NCI-H2227 (cell line): ENCODE results near the gene BRD3OS.
"Not testable (repeated sequence)": the region's sequence is repeated elsewhere in the genome, so short reads cannot be mapped to it uniquely, and the experiment has no call there.

Experiments
- DNase-seq: peaks from one replicate; lab custom pipeline; 2025; ENCODE audit not compliant: unreplicated experiment; lab: John Stamatoyannopoulos, UW

Gene BRD3OS

DNA sequence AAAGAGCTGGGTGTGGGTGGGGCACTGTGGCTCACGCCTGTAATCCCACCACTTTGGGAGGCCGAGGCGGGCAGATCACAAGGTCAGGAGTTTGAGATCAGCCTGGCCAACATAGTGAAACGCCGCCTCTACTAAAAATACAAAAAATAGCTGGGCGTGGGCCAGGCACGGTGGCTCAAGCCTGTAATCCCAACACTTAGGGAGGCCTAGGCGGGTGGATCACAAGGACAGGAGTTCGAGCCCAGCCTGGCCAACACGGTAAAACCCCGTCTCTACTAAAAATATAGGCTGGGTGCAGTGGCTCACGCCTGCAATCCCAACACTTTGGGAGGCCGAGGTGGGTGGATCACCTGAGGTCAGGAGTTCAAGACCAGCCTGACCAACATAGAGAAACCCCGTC, 36.5 kb upstream of the BRD3OS start:
- DNase-seq, result not testable (repeated sequence)

DNA sequence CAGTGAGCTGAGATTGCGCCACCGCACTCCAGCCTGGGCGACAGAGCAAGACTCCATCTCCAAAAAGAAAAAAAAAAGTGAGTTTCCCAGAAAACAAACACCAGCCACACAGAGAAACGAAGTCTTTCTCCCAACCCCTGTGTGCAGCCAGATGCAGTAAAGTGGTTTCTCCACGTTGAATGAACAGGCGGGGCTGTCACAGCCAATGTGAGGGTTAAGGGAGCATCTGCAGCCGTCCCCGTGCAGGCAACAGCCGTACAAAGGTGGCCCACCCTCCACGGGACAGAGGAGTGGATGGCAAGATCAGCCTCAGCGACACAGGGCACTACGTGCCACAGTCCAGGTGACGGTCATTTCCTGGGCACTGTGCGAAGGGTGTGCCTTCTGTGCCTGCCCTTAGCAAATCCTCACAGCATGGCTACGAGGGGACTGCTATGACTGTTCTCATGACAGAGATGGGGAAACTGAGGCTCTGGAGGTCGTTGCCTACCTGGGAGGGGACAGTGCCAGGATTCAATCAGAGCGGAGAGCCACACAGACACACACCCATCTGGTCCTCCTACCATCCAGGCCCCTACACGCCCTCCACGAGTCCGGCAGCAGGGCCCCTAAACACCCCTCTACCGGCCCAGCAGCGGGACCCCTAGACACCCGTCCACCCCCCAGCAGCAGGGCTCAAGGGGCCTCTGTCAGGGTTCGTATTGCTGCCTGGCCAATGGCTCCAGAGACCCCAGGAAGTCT, 35.5 kb upstream of the BRD3OS start:
- DNase-seq, result no peak

DNA sequence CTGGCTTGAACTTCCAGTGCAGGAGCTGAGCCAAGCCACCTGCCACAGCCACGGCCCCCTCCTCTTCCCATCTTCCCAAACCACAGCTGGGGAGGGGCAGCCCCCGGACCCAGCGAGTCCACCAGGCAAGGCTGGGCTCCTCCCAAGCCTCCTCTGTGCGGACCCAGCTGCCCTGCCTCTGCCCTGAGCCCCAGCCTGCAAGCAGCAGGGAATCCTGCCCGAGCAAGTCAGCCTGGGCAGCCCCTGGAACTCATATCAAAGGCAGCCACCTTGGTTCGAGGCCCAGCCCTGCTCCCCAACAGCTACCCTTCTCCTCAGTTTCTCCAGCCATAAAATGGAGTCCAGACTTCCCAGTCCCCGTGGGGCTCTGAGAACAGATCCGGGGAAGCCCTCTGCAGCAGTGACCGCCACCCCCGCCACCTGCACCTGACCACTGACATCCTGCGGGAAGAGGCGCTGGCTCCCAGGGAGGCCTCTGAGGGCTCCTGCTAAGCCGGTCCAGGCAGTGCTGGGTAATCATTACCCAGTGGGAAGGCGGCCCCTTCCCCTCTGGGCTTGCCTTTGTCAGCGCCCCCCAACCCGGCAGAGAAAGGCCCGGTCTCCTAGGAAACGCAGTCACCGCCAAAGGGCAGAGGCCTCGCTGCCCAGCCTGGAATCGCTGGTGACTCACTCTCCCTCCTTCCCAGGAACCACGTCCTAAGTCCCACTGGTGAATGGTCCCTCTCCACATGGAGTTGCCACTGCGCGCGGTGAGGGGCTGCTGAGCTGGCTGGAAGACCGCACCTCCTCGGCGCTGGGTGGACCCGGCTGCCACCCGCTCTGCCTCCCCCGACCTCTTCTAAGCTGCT, 34.7 kb upstream of the BRD3OS start:
- DNase-seq, result peak; percentile 16

DNA sequence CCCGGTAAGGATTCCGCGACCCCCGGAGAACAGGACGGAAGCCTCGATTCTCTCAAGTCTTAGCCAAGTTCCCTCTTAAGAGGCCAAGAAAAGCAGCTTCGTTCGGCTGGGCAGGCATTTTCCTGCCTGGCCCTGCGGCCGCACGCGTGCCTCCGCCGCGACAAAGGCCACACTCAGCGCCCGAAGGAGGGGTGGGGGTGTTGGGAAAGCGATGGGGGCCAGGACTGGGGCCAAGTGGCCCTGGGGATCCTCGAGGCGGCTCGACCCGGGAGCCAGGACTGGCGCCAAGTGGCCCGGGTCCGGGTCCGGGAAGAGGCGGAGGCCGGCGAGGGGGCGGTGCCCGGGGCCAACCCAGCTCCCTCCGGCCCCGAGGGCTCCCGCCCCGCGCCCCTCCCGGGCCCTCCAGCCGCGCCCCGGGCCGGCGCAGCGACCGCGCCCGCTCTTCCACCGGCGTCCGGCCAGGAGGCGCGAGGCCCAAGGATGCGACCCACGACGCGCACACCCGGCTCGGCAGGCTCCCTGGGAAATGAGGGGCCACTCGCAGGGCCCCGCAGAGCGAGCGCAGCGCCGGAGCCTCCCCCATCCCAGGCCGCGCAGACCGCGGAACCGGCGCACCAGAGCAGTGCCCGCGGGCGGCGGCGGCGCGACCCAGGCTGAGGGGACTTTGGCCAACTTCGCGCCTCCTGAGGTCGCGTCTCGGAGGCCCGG, 33.9 kb upstream of the BRD3OS start:
- peak; percentile 26 for DNase-seq

DNA sequence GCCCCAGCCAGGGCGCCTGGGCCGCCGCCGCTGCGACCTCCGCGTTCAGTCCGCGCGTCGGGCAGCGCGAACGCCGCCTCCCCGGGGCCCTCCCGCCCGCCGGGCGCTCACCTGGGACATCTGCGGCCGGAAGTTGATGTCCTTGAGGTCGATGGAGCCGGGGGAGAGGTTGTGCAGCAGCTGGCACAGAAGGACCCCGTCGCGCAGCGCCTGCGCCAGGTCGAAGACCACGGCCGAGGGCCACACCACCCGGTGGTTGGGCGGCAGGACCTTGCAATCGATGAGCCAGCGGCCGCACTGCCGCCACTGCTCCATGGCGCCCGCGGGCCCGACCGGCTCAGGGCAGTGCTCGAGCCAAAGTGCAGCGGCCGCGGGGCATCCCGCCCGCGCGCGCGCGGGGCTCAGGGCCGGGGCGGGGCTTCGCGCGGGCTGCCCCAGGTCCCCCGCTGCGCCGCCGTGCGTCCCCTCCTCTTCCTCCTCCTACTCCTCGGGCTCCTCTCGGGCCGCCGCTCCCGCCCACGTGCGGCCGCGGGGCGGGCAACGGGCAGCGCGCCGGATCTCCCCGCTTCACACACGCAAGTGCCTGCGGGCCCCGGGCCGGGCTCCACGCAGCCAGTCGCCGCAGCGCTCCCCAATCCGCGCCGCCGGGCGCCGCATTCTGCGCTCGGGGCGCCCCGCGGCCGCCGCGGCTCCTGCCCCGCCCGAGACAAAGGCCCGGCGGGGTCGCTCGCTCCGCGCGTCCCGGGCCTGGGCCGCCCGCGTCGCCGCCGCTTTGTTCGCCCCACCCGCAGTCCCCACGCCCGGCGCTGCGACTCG, 33.1 kb upstream of the BRD3OS start, which contains the start of gene VAV2:
TSS of gene VAV2 (minus strand) at position 361 of the 816 bp plus-strand sequence. CDS start at position 315, 46 bp downstream.
- DNase-seq, result peak; percentile 54

DNA sequence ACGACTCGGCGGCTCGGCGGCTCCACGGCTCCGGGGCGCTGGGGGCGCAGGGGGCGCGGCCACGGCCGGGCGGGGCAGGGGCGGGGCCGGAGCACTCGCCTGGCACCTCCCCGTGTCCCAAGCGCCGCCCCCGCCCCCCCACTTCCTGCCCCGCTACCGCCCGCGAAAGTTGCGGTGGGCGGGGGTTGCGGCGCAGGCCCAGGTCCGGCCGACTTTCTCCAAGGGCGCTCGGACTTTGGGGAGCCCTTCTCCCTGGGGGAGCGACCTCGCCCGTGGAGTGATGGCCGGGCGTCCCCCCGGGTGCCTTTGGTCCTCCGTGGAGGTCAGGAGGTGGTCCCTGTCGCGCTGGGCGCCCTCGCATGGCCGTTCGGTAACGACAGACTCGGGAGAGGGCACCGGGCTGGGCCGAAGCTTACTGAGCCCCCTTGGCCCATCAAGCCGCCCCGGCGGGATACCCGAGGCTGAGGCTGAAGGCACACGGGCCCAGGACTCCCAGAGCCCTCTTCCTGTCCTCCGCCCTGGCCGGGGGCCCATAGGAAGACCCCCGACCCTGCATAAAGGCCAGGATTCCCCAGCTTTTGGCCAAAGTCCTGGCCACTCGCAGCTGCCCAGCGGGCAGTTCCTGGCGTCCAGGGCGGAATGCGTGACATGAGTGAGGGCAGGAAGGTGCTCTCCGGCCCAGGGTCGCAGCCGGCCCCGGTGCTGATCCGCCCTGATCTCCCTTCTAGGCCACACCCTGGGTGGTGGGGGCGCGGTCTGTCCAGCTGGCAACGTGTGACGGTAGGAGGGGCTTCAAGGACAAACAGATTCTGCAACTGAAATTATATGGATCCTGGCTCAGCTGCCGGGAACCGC, 32.3 kb upstream of the BRD3OS start:
- peak; percentile 75 for DNase-seq

DNA sequence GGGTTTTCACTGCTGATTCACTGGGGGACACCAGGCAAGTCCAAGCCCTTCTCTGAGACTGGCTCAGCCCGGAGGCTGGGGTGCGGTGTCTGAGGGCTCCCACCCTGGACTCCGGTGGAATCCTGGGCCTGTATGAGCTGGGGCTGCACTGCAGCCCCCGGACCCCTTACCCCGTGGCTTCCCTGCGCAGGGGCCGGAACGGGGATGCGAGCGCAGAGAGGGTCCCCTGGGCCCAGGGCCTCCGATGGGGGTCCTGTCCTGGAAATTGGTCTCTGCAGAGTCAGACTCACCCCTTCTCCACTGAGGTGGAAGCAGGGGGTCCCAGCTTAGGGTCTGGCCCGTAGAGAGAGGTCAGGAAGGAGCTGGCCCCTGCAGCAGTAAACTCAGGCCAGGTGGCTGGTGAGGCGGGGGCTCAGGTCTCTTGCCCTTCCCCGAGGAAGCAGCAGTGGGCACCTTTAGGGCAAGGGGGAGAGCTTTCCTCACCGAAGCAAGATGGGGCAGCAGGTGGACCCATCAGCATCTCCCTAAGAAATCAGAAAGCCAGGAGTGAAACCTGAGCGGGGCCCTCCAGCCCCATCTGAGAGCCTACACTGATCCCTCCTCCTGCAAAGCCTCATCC, 31.5 kb upstream of the BRD3OS start:
- no peak for DNase-seq

DNA sequence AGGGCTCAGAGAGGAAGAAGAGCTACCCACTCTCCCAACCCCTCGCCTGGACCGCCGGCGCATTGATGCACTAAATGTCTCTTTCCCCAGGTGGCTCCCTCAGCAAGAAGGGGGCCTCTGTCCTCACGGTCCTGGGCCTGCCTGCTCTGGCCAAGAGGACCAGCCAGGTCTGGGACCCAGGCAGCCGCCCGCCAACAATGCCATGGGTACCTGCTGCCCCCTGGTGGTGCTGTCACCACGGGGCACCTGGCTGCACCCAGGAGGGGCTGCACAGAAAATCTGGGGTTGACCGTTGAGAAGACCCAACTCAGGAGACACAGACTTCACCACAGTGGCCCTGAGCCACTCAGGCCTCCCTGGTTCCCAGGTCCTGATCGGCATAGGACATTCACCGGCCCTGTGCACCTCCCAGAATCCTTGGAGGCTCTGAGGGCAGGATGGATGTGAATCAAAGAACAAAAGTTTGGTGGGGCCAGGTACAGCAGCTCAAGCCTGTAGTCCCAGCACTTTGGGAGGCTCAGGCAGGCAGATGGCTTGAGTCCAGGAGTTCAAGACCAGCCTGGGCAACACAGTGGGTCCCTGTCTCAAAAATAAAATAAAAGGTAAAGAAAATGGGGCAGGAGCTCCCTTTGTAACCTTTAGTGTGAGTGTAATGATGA, 30.8 kb upstream of the BRD3OS start:
- peak; percentile 70 for DNase-seq

DNA sequence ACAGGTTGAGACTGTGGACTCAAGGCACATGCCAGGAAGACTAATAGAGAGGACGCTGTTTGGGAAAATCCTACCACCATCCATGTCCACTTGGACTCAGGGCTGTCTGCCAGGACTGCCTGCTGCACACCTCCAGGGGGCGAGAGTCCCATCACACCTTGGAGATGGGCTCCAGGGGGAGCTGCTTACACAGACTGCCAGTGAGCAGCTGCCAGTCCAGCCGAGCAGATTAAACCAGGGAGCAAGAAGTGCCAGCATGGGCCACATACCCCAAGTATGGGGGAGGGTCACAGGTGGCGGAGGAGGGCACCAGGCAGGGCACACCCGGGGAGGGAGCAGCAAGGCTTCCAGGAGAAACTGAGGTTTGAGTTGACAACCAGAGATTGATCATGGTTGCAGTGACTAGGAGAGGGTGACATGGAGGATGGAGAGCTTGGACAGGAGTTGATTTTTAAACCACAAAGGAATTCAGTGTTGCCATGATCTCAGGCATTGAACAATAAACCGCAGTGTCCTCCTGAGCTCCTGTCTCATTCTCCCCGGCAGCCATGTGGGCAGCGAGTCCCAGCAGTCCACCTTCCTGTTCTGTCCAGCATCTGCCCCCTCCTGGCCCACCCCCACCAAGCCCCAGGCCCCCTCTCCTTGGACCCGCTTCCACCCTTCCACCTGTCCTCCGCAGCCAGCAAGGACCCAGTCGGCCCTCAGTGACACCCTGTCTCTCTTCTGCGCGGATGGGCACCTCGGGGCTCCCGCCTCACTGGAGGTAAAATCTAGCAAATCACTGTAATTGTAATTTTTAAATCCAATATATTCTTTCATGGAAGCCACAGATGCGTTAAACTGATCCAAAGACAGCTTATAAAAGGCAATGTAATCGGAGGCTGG, 30.0 kb upstream of the BRD3OS start:
- peak; percentile 15 for DNase-seq

DNA sequence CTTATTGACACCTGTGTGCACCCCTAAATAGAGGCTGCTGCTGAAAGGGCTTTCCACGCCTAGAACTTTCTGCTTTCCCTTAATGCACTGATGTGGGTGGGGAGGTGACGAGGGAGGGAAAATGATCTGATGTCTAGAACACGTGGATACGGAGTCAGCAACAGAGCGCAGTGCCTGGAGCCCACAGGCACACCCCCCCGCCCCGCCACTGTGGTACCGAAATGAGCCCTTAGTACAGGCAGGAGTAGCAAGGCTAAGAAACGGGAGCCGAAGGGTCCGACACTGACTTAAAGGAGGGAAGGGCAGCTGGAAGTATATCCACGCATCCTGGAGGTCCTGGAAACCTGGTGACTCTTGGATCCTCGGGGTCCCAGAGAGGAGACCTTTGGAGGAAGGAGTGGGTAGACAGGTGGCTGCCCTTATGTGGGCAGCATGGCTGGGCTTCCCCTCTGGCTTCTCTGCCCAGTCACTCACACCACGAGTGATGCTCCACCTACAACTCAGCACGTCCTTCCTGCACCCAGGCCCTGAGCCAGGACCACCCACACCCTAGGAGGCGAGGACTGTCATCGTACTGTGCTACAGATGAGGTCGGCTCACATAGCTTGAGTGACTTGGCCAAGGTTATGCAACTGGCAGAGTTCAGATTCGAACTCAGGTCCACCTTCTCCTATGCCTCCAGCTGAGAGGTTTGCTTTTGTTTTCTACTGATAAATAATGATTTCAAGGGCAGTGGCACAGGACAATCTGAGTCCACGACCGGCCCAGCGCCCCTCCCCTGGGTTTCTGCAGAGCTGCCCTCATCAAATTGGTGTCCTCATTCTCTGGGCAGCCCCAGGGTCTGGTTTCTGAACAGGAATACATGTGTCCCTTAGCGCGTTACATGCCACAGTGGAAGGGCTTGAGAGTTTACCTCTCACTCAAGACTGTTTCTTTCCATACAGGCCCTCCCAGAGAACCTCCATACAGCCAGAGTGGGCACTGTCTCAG, 28.5 kb upstream of the BRD3OS start:
- no peak for DNase-seq

DNA sequence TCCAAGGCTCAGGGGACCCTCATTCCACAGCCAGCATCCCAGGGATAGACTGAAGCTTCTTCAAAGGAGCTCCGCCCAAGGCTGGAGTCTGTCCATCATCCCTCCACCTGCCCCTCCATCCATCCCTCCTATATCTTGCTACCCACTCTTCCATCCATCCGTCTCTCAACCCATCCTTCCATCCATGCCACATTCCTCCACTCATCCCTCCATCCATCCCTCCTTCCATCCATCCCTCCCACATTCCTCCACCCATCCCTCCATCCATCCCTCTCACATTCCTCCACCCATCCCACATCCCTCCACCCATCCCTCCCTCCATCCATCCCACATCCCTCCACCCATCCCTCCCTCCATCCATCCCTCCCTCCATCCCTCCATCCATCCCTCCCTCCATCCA, 27.7 kb upstream of the BRD3OS start:
- no peak for DNase-seq

DNA sequence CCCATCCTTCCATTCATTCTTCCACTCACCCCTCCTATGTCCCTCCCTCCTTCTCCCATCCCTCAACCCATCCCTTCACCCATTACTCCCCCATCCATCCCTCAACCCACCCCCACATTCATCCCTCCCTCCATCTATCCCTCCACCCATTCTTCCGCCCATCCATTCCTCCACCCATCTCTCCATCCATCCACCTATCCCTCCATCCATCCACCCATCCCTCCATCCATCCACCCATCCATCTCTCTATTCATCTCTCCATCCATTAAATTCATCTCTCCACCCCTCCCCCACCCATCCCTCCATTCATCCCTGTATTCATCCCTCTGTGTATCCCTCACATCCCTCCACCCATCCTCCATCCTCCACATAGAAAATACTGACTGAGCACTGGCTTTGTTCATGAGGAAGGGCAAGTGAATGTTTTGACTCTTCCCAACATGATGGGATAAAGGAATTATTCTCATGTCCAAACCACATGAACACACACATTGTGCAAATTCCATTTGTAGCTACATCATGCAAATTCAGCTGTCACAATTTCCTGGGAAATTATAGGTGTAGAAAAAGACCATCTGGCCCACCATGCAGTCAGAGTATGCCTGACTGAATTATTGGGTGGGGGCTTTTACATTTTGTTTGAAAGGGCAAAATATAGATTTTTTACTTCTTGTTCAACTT, 26.2 kb upstream of the BRD3OS start:
- no peak for DNase-seq

DNA sequence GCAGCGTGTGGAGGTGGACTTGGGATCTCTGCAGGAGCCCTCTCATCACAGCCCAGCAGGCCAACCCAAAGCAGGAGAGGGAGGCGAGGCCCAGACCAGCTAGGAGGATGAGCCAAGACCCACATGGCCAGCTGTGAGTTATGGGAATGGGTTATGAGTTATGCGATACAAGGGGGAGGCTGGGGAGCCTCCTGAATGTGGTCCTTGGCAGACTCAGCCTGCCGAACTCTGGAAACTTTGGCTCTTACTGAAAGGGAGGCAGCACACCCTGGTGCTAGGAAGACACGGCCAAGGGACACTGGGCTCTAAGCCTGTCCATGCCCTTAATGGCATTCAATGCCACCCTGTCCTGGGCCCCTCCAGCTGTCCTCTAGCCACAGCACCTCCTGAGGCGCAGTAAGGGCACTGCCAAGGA, 25.4 kb upstream of the BRD3OS start:
- no peak for DNase-seq

DNA sequence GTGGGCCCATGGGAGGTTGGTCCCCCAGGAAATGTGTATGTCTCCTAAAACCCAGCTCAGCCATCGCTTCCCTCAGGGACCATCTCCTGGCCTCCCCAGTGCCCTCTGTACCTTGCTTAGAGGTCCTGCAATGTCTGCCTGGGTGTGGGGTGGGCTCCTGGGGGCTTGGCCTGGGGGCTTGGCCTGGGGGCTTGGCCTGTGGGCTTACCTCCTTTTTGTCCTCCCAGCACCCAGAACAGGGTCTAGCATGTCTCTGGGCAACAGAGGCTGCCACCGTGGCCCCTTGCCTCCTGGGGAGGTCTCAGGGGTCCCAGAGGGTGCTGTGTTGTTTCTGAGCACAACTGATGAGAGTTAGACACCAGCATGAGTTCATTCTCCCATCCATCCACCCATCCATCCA, 22.5 kb upstream of the BRD3OS start:
- no peak for DNase-seq

DNA sequence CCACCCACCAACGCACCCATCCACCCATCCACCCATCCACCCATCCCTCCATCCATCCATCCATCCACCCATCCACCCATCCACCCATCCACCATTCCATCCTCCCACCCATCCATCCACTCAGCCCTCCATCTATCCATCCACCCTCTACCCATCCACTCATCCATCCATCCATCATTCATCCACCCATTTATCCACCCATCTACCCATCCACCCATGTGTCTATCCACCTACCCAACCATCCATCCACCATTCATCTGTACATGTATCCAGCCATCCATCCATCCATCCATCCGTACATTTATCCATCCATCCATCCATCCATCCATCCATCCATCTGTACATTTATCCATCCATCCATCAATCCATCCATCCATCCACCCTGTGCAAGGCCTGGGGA, 22.0 kb upstream of the BRD3OS start:
- DNase-seq, result no peak
